ENCODE measurements around the gene TNRC18. TPM values are rescaled to one million over a fixed set of nuclear protein-coding genes. Genes with fewer than 3 reads are reported as not detected.
"Not testable (repeated sequence)": the region's sequence is repeated elsewhere in the genome, so short reads cannot be mapped to it uniquely, and the experiment has no call there.

TNRC18 gene
- total RNA-seq, 4 donors from 2014 or later, result 87.6 to 218 (median 124) TPM

- H3K4me1 ChIP-seq, result peaks cover 0 to 100% (median 15%) of the 10 kb centered on the region in 3 donors
- peaks cover 0 to 45% of the 10 kb centered on the region in 2 donors for H3K36me3 ChIP-seq
- ATAC-seq, result no peak
- H3K9me3 ChIP-seq, result no peaks in the 10 kb centered on the region
- WGBS, 2 donors (ENCODE audit: low coverage in 1 of 2), result 44 to 60% methylated on average over 6 of the region's 8 CpGs
- peak overlapping the region in 3 of 4 donors; percentile 49 to 70 (median 55) for H3K27ac ChIP-seq
- H3K27me3 ChIP-seq, result no peaks in the 10 kb centered on the region
- H3K4me3 ChIP-seq, result no peak overlapping the region
- no peak for TF ChIP-seq POLR2AphosphoS5 (IDR thresholded peaks at IDR 0.05)
- no peak for TF ChIP-seq EP300 (IDR thresholded peaks at IDR 0.05)
- TF ChIP-seq POLR2A (IDR thresholded peaks at IDR 0.05), result no peak
- no peak for TF ChIP-seq CTCF (IDR thresholded peaks at IDR 0.05)
Observed at GRCh38 chr7:5363729-5364128, 59.9 kb downstream of the TNRC18 start.

GRCh38 chr7:5362466-5362865 lies 61.2 kb downstream of the TNRC18 start:
- H3K9me3 ChIP-seq, result no peaks in the 10 kb centered on the region
- peaks cover 0 to 56% of the 10 kb centered on the region in 2 donors for H3K36me3 ChIP-seq
- WGBS, 2 donors (ENCODE audit: low coverage in 1 of 2), result no CpG with 5 or more reads among the region's 18 CpGs
- H3K4me1 ChIP-seq, result peaks cover 0 to 100% (median 15%) of the 10 kb centered on the region in 3 donors
- H3K27me3 ChIP-seq, result no peaks in the 10 kb centered on the region
- no peak overlapping the region for H3K4me3 ChIP-seq
- TF ChIP-seq EP300 (IDR thresholded peaks at IDR 0.05), result no peak
- TF ChIP-seq POLR2A (IDR thresholded peaks at IDR 0.05), result no peak
- no peak for TF ChIP-seq CTCF (IDR thresholded peaks at IDR 0.05)
- no peak for TF ChIP-seq POLR2AphosphoS5 (IDR thresholded peaks at IDR 0.05)
- peak overlapping the region in 2 of 4 donors; percentile 6 to 35 for H3K27ac ChIP-seq
- ATAC-seq, result no peak

- Histone ChIP-seq H3K4me1 (peaks cover 0 to 100% (median 9%) of the 10 kb centered on the region in 3 donors), H3K9me3 (no peaks in the 10 kb centered on the region), H3K4me3 (no peak overlapping the region), H3K27ac (peak overlapping the region in 3 of 4 donors; percentile 17 to 66 (median 48)), H3K36me3 (peaks cover 0 to 65% of the 10 kb centered on the region in 2 donors), H3K27me3 (no peaks in the 10 kb centered on the region)
- TF ChIP-seq CTCF (IDR thresholded peaks at IDR 0.05) (no peak), EP300 (IDR thresholded peaks at IDR 0.05) (no peak), POLR2A (IDR thresholded peaks at IDR 0.05) (no peak), POLR2AphosphoS5 (IDR thresholded peaks at IDR 0.05) (no peak)
- ATAC-seq, result no peak
- 100% methylated on average over 2 of the region's 58 CpGs; no CpG with 5 or more reads in 1 of the 2 donors for WGBS, 2 donors (ENCODE audit: low coverage in 1 of 2)
Observed at GRCh38 chr7:5361446-5362127, 62.0 kb downstream of the TNRC18 start.

- no peak for ATAC-seq
- no peaks in the 10 kb centered on the region for H3K9me3 ChIP-seq
- H3K4me1 ChIP-seq, result peaks cover 0 to 100% (median 9%) of the 10 kb centered on the region in 3 donors
- peak overlapping the region in 3 of 4 donors; percentile 17 to 66 (median 48) for H3K27ac ChIP-seq
- H3K4me3 ChIP-seq, result no peak overlapping the region
- no peak for TF ChIP-seq EP300 (IDR thresholded peaks at IDR 0.05)
- TF ChIP-seq POLR2AphosphoS5 (IDR thresholded peaks at IDR 0.05), result no peak
- no peak for TF ChIP-seq POLR2A (IDR thresholded peaks at IDR 0.05)
- TF ChIP-seq CTCF (IDR thresholded peaks at IDR 0.05), result no peak
- WGBS, 2 donors (ENCODE audit: low coverage in 1 of 2), result 87% methylated on average over 9 of the region's 29 CpGs; no CpG with 5 or more reads in 1 of the 2 donors
- H3K36me3 ChIP-seq, result peaks cover 0 to 71% of the 10 kb centered on the region in 2 donors
- no peaks in the 10 kb centered on the region for H3K27me3 ChIP-seq
Observed at GRCh38 chr7:5360971-5361370, 62.7 kb downstream of the TNRC18 start.

- H3K9me3 ChIP-seq, result no peaks in the 10 kb centered on the region
- no peak for ATAC-seq
- H3K36me3 ChIP-seq, result peaks cover 0 to 76% of the 10 kb centered on the region in 2 donors
- no peak overlapping the region for H3K4me3 ChIP-seq
- no peaks in the 10 kb centered on the region for H3K27me3 ChIP-seq
- TF ChIP-seq EP300 (IDR thresholded peaks at IDR 0.05) (no peak), POLR2A (IDR thresholded peaks at IDR 0.05) (no peak), POLR2AphosphoS5 (IDR thresholded peaks at IDR 0.05) (no peak), CTCF (IDR thresholded peaks at IDR 0.05) (no peak)
- 80% methylated on average over 2 to 3 of the region's 12 CpGs for WGBS, 2 donors (ENCODE audit: low coverage in 1 of 2)
- H3K27ac ChIP-seq, result peak overlapping the region in 3 of 4 donors; percentile 7 to 66 (median 48)
- H3K4me1 ChIP-seq, result peaks cover 0 to 100% (median 12%) of the 10 kb centered on the region in 3 donors
Observed at GRCh38 chr7:5360451-5360850, 63.2 kb downstream of the TNRC18 start.

- Histone ChIP-seq H3K27ac (peak overlapping the region in 3 of 4 donors; percentile 63 to 66 (median 66)), H3K4me1 (peaks cover 0 to 100% (median 17%) of the 10 kb centered on the region in 3 donors), H3K36me3 (peaks cover 0 to 81% of the 10 kb centered on the region in 2 donors)
- 49 to 73% methylated on average over 6 of the region's 6 CpGs for WGBS, 2 donors (ENCODE audit: low coverage in 1 of 2)
- not testable (repeated sequence) for H3K27me3 ChIP-seq, H3K4me3 ChIP-seq, ATAC-seq, H3K9me3 ChIP-seq
Observed at GRCh38 chr7:5360021-5360420, 63.6 kb downstream of the TNRC18 start.
